Neural crest cell (in vitro differentiated cells): ENCODE data around the gene ROBO2. TPM values are rescaled to one million over a fixed set of nuclear protein-coding genes. Genes with fewer than 3 reads are reported as not detected.

Experiments
- DNase-seq: peaks from one replicate; pipeline ENCODE4 v3.0.0; 2021; ENCODE audit warnings: low read depth, mixed read lengths, low spot score
- H3K27ac Mint-ChIP-seq: one replicate; pipeline ENCODE4 v1.8.0; 2021; ENCODE audit warnings: mild to moderate bottlenecking, mixed read lengths; ENCODE audit not compliant: unreplicated experiment
- H3K27me3 Mint-ChIP-seq: 2 replicates; pipeline ENCODE4 v1.8.0; 2021; ENCODE audit warnings: low read depth, mild to moderate bottlenecking, mixed read lengths
- H3K36me3 Mint-ChIP-seq: 2 replicates; pipeline ENCODE4 v1.8.0; 2021; ENCODE audit warnings: low read depth, mild to moderate bottlenecking, mixed read lengths
- H3K4me1 Mint-ChIP-seq: 2 replicates; pipeline ENCODE4 v1.8.0; 2021; ENCODE audit warnings: mixed read lengths
- H3K4me3 Mint-ChIP-seq: one replicate; pipeline ENCODE4 v1.8.0; 2021; ENCODE audit warnings: mild to moderate bottlenecking, mixed read lengths
- H3K9me3 Mint-ChIP-seq: 2 replicates; pipeline ENCODE4 v1.8.0; 2021; ENCODE audit warnings: mixed read lengths
- CTCF ChIP-seq: fragments of 200-600 bp; sonication (generic); conservative IDR thresholded peaks from 2 replicates; pipeline ENCODE4 v1.5.0; 2021; ENCODE audit warnings: antibody characterized with exemption, mild to moderate bottlenecking
- total RNA-seq: library from RNA; stranded (reverse); gene quantifications from 2 replicates; pipeline ENCODE4 v1.2.1, GENCODE V29; 2021

Gene ROBO2
- total RNA-seq, 1 donor from 2014 or later, result 27.9 TPM

GRCh38 chr3:77188210-77188609 lies 148.3 kb downstream of the ROBO2 start:
- Mint-ChIP-seq H3K27ac (no peak overlapping the region), H3K36me3 (no peaks in the 10 kb centered on the region), H3K27me3 (no peaks in the 10 kb centered on the region), H3K9me3 (no peaks in the 10 kb centered on the region), H3K4me1 (peaks cover 5% of the 10 kb centered on the region), H3K4me3 (no peak overlapping the region)
- no peak for TF ChIP-seq CTCF
- no peak for DNase-seq

- Mint-ChIP-seq H3K27ac (peak overlapping the region; percentile 12), H3K4me3 (no peak overlapping the region), H3K4me1 (peaks cover 5% of the 10 kb centered on the region), H3K9me3 (no peaks in the 10 kb centered on the region), H3K36me3 (no peaks in the 10 kb centered on the region), H3K27me3 (no peaks in the 10 kb centered on the region)
- DNase-seq, result no peak
- no peak for TF ChIP-seq CTCF
Observed at GRCh38 chr3:77189258-77189657, 149.4 kb downstream of the ROBO2 start.

GRCh38 chr3:77189684-77190083 lies 149.8 kb downstream of the ROBO2 start:
- Mint-ChIP-seq H3K27me3 (no peaks in the 10 kb centered on the region), H3K4me1 (peaks cover 5% of the 10 kb centered on the region), H3K27ac (no peak overlapping the region), H3K9me3 (no peaks in the 10 kb centered on the region), H3K4me3 (no peak overlapping the region), H3K36me3 (no peaks in the 10 kb centered on the region)
- DNase-seq, result no peak
- no peak for TF ChIP-seq CTCF

GRCh38 chr3:77190374-77190773 lies 150.5 kb downstream of the ROBO2 start:
- Mint-ChIP-seq H3K4me1 (peaks cover 5% of the 10 kb centered on the region), H3K36me3 (no peaks in the 10 kb centered on the region), H3K27ac (no peak overlapping the region), H3K27me3 (no peaks in the 10 kb centered on the region), H3K4me3 (no peak overlapping the region), H3K9me3 (no peaks in the 10 kb centered on the region)
- no peak for DNase-seq
- no peak for TF ChIP-seq CTCF

GRCh38 chr3:77191014-77191413 lies 151.1 kb downstream of the ROBO2 start:
- Mint-ChIP-seq H3K4me1 (peaks cover 1% of the 10 kb centered on the region), H3K9me3 (no peaks in the 10 kb centered on the region), H3K27me3 (no peaks in the 10 kb centered on the region), H3K27ac (no peak overlapping the region), H3K36me3 (no peaks in the 10 kb centered on the region), H3K4me3 (no peak overlapping the region)
- no peak for TF ChIP-seq CTCF
- DNase-seq, result no peak

GRCh38 chr3:77191640-77192039 lies 151.7 kb downstream of the ROBO2 start:
- Mint-ChIP-seq H3K27me3 (no peaks in the 10 kb centered on the region), H3K9me3 (no peaks in the 10 kb centered on the region), H3K36me3 (no peaks in the 10 kb centered on the region), H3K27ac (no peak overlapping the region), H3K4me3 (no peak overlapping the region), H3K4me1 (no peaks in the 10 kb centered on the region)
- TF ChIP-seq CTCF, result no peak
- no peak for DNase-seq
